OCI-LY7 (cell line): ENCODE measurements around the gene NOVA1.

ENCODE experiments used
- EZH2phosphoT487 ChIP-seq: fragments of 200-600 bp; sonication (generic); IDR thresholded peaks from 2 replicates; pipeline ENCODE4 v1.6.1; 2018; ENCODE audit warnings: low read depth, borderline replicate concordance, mild to moderate bottlenecking, mixed run types, antibody characterized with exemption, low read length, moderate library complexity, mixed read lengths
- TF ChIP-seq, protein P1 (sequence below): fragments of 200-600 bp; sonication (generic); conservative IDR thresholded peaks from 2 replicates; pipeline ENCODE4 v1.5.1; 2014; ENCODE audit warnings: mild to moderate bottlenecking, antibody characterized with exemption, low read length, moderate library complexity, mixed read lengths

DNA sequence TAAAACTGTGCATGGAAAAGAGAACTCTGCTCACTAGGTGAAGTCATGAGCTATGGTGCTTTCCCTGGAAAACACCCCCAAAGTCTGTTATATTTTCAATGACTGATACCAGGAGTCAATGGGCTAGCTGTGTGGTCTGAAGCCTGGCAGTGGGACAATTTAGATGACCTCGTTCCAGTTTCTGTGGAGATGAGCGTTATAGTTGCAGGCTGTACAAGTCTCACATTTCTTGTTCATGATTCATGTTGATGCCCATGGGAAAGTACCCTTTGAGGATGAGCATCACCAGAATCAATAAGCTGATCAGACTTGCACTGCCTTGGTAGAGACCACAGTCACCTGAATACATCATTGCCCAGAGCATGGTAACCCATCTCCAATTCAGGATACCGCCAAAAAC is 70.7 kb downstream of the NOVA1 start:
- TF ChIP-seq, protein P1, sequence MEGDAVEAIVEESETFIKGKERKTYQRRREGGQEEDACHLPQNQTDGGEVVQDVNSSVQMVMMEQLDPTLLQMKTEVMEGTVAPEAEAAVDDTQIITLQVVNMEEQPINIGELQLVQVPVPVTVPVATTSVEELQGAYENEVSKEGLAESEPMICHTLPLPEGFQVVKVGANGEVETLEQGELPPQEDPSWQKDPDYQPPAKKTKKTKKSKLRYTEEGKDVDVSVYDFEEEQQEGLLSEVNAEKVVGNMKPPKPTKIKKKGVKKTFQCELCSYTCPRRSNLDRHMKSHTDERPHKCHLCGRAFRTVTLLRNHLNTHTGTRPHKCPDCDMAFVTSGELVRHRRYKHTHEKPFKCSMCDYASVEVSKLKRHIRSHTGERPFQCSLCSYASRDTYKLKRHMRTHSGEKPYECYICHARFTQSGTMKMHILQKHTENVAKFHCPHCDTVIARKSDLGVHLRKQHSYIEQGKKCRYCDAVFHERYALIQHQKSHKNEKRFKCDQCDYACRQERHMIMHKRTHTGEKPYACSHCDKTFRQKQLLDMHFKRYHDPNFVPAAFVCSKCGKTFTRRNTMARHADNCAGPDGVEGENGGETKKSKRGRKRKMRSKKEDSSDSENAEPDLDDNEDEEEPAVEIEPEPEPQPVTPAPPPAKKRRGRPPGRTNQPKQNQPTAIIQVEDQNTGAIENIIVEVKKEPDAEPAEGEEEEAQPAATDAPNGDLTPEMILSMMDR: no peak
- no peak for TF ChIP-seq EZH2phosphoT487
